SK-N-SH treated with all-trans-retinoic acid at 6 μM for 48 hours (cell line): ENCODE measurements around the gene CITED1.

Experiments used
- ATAC-seq: fragments of 200-7000 bp; cut with Tn5 transposase; 3 replicates; pipeline ENCODE4 v1.9.1; 2020; ENCODE audit warnings: mild to moderate bottlenecking, moderate library complexity
- ARNTL ChIP-seq: fragments of 450-650 bp; formaldehyde crosslinking; IDR thresholded peaks from 2 replicates; pipeline ENCODE4 v1.5.0; 2020; ENCODE audit warnings: low read depth, mild to moderate bottlenecking, moderate library complexity, borderline replicate concordance
- BACH2 ChIP-seq: fragments of 250-450 bp; sonication (Bioruptor Pico); IDR thresholded peaks from 2 replicates; pipeline ENCODE4 v1.9.0; 2021; ENCODE audit warnings: mild to moderate bottlenecking, borderline replicate concordance
- CREB5 ChIP-seq: fragments of 250-450 bp; sonication (Bioruptor Pico); IDR thresholded peaks from 2 replicates; pipeline ENCODE4 v1.5.1; 2020; ENCODE audit warnings: low read depth, mild to moderate bottlenecking, moderate library complexity
- CSDC2 ChIP-seq: fragments of 250-450 bp; sonication (Bioruptor Pico); IDR thresholded peaks from 2 replicates; pipeline ENCODE4 v1.5.0; 2020; ENCODE audit warnings: mild to moderate bottlenecking, moderate library complexity
- CSRNP3 ChIP-seq: fragments of 250-450 bp; sonication (Bioruptor Pico); IDR thresholded peaks from 2 replicates; pipeline ENCODE4 v1.5.1; 2021; ENCODE audit warnings: mild to moderate bottlenecking, moderate library complexity
- ESRRG ChIP-seq: fragments of 250-450 bp; sonication (Bioruptor Pico); IDR thresholded peaks from 2 replicates; pipeline ENCODE4 v1.6.1; 2021; ENCODE audit warnings: mild to moderate bottlenecking
- OSR1 ChIP-seq: fragments of 250-450 bp; sonication (Bioruptor Pico); IDR thresholded peaks from 2 replicates; pipeline ENCODE4 v1.8.0; 2022; ENCODE audit warnings: moderate library complexity, mild to moderate bottlenecking, inconsistent platforms
- PPARA ChIP-seq: fragments of 250-450 bp; sonication (Bioruptor Pico); IDR thresholded peaks from 2 replicates; pipeline ENCODE4 v1.5.0; 2020; ENCODE audit warnings: mild to moderate bottlenecking, borderline replicate concordance
- RARB ChIP-seq: fragments of 250-450 bp; sonication (Bioruptor Pico); IDR thresholded peaks from 2 replicates; pipeline ENCODE4 v1.8.0; 2021; ENCODE audit warnings: mild to moderate bottlenecking, moderate library complexity
- SNAI2 ChIP-seq: fragments of 250-450 bp; sonication (Bioruptor Pico); IDR thresholded peaks from 2 replicates; pipeline ENCODE4 v1.5.0; 2020; ENCODE audit warnings: mild to moderate bottlenecking, moderate library complexity
- TCF4 ChIP-seq: fragments of 250-450 bp; sonication (Bioruptor Pico); IDR thresholded peaks from 2 replicates; pipeline ENCODE4 v1.8.0; 2021; ENCODE audit warnings: mild to moderate bottlenecking, moderate library complexity, borderline replicate concordance
- TOX ChIP-seq: fragments of 250-450 bp; sonication (Bioruptor Pico); IDR thresholded peaks from 2 replicates; pipeline ENCODE4 v1.8.0; 2021; ENCODE audit warnings: mild to moderate bottlenecking, moderate library complexity, borderline replicate concordance
- TSHZ2 ChIP-seq: fragments of 250-450 bp; sonication (Bioruptor Pico); IDR thresholded peaks from 2 replicates; pipeline ENCODE4 v1.5.0; 2020; ENCODE audit warnings: mild to moderate bottlenecking, moderate library complexity
- ZC3H10 ChIP-seq: fragments of 250-450 bp; sonication (Bioruptor Pico); IDR thresholded peaks from 2 replicates; pipeline ENCODE4 v1.5.1; 2021; ENCODE audit warnings: mild to moderate bottlenecking, moderate library complexity
- ZFP3 ChIP-seq: fragments of 250-450 bp; sonication (Bioruptor Pico); IDR thresholded peaks from 2 replicates; pipeline ENCODE4 v1.5.0; 2020; ENCODE audit warnings: mild to moderate bottlenecking, moderate library complexity
- ZFP30 ChIP-seq: fragments of 450-650 bp; formaldehyde crosslinking; IDR thresholded peaks from 2 replicates; pipeline ENCODE4 v1.5.0; 2022; ENCODE audit warnings: mild to moderate bottlenecking, moderate library complexity
- ZNF70 ChIP-seq: fragments of 450-650 bp; formaldehyde crosslinking; IDR thresholded peaks from 2 replicates; pipeline ENCODE4 v1.5.0; 2020; ENCODE audit warnings: mild to moderate bottlenecking, moderate library complexity
- ZNF8 ChIP-seq: fragments of 450-650 bp; formaldehyde crosslinking; IDR thresholded peaks from 2 replicates; pipeline ENCODE4 v1.5.0; 2020; ENCODE audit warnings: mild to moderate bottlenecking, moderate library complexity
- TF ChIP-seq, protein P1 (sequence below): fragments of 250-450 bp; sonication (Bioruptor Pico); IDR thresholded peaks from 2 replicates; pipeline ENCODE4 v1.8.0; 2020; ENCODE audit warnings: mild to moderate bottlenecking, moderate library complexity, borderline replicate concordance
- TF ChIP-seq, protein P2 (sequence below): fragments of 250-450 bp; sonication (Bioruptor Pico); IDR thresholded peaks from 2 replicates; pipeline ENCODE4 v1.8.0; 2021; ENCODE audit warnings: low read depth, mild to moderate bottlenecking, moderate library complexity, borderline replicate concordance

CITED1 gene

DNA sequence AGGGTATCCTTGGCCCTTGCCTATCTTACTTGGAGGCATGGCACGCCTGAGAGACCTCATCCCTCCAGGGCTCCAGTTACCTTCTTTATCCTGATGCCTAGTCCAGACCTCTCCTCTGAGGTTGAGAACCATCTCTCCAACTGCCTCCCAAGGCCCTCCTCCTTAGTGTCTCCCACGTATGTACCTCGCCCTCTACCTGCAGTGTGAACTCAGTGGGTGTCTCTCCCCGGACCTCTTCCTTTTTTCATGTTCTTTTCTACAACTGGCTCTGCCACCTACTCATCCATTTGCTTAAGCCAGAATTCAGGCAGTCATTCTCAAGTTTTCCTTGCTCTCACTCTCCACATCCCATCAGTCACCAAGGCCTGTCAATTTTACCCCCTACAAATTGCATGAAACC lies 45.3 kb downstream of the CITED1 start:
- no peak for ATAC-seq
- TF ChIP-seq CSRNP3 (CRISPR knock-in tag), result no peak
- no peak for TF ChIP-seq TSHZ2 (CRISPR knock-in tag)
- TF ChIP-seq ZC3H10, result no peak
- TF ChIP-seq, protein P1, sequence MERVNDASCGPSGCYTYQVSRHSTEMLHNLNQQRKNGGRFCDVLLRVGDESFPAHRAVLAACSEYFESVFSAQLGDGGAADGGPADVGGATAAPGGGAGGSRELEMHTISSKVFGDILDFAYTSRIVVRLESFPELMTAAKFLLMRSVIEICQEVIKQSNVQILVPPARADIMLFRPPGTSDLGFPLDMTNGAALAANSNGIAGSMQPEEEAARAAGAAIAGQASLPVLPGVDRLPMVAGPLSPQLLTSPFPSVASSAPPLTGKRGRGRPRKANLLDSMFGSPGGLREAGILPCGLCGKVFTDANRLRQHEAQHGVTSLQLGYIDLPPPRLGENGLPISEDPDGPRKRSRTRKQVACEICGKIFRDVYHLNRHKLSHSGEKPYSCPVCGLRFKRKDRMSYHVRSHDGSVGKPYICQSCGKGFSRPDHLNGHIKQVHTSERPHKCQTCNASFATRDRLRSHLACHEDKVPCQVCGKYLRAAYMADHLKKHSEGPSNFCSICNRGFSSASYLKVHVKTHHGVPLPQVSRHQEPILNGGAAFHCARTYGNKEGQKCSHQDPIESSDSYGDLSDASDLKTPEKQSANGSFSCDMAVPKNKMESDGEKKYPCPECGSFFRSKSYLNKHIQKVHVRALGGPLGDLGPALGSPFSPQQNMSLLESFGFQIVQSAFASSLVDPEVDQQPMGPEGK (CRISPR knock-in tag), result no peak
- TF ChIP-seq ZNF8, result no peak
- no peak for TF ChIP-seq TOX (CRISPR knock-in tag)
- TF ChIP-seq RARB (CRISPR knock-in tag), result no peak
- TF ChIP-seq BACH2 (CRISPR knock-in tag), result no peak
- no peak for TF ChIP-seq ZFP30 (CRISPR knock-in tag)
- no peak for TF ChIP-seq TCF4 (CRISPR knock-in tag)
- TF ChIP-seq ZFP3 (CRISPR knock-in tag), result no peak
- TF ChIP-seq CSDC2 (CRISPR knock-in tag), result no peak
- TF ChIP-seq PPARA (CRISPR knock-in tag), result no peak
- no peak for TF ChIP-seq OSR1
- no peak for TF ChIP-seq ZNF70

- TF ChIP-seq SNAI2 (CRISPR knock-in tag), result no peak
- TF ChIP-seq, protein P2, sequence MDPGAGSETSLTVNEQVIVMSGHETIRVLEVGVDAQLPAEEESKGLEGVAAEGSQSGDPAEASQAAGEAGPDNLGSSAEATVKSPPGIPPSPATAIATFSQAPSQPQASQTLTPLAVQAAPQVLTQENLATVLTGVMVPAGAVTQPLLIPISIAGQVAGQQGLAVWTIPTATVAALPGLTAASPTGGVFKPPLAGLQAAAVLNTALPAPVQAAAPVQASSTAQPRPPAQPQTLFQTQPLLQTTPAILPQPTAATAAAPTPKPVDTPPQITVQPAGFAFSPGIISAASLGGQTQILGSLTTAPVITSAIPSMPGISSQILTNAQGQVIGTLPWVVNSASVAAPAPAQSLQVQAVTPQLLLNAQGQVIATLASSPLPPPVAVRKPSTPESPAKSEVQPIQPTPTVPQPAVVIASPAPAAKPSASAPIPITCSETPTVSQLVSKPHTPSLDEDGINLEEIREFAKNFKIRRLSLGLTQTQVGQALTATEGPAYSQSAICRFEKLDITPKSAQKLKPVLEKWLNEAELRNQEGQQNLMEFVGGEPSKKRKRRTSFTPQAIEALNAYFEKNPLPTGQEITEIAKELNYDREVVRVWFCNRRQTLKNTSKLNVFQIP (CRISPR knock-in tag), result no peak
- TF ChIP-seq ZNF70, result no peak
- TF ChIP-seq ZFP30 (CRISPR knock-in tag), result no peak
- TF ChIP-seq ZNF8, result no peak
- TF ChIP-seq CSRNP3 (CRISPR knock-in tag), result no peak
- no peak for TF ChIP-seq BACH2 (CRISPR knock-in tag)
- ATAC-seq, result peak; percentile 85
Measured at GRCh38 chrX:72258174-72258573, 47.5 kb downstream of the CITED1 start.

- no peak for ATAC-seq
- TF ChIP-seq, protein P1 (CRISPR knock-in tag), result no peak
- TF ChIP-seq ZNF70, result no peak
- TF ChIP-seq OSR1, result no peak
- no peak for TF ChIP-seq TSHZ2 (CRISPR knock-in tag)
- TF ChIP-seq ARNTL (CRISPR knock-in tag), result no peak
- no peak for TF ChIP-seq CREB5 (CRISPR knock-in tag)
- no peak for TF ChIP-seq BACH2 (CRISPR knock-in tag)
- TF ChIP-seq RARB (CRISPR knock-in tag), result no peak
- no peak for TF ChIP-seq ZC3H10
- TF ChIP-seq ESRRG (CRISPR knock-in tag), result no peak
- TF ChIP-seq CSDC2 (CRISPR knock-in tag), result no peak
- TF ChIP-seq SNAI2 (CRISPR knock-in tag), result no peak
- no peak for TF ChIP-seq TCF4 (CRISPR knock-in tag)
Measured at GRCh38 chrX:72255864-72256263, 49.9 kb downstream of the CITED1 start.
